OCI-LY7 (cell line): ENCODE results near the gene MACROD2. TPM values are rescaled to one million over a fixed set of nuclear protein-coding genes. Genes with fewer than 3 reads are reported as not detected.

Experiments
- BruUV-seq: library from RNA; stranded (reverse); fragments of 400-500 nt; replicated peaks from 2 replicates; lab custom pipeline; 2021; lab: Mats Ljungman, UMichigan
- CTCF ChIA-PET: fragments of 300-600 bp; sonication (Branson Sonifier 250); formaldehyde crosslinking; loops from one replicate; lab custom pipeline; 2022; ENCODE audit warnings: antibody characterized with exemption; ENCODE audit not compliant: unreplicated experiment; lab: Charles Lee
- POLR2A ChIA-PET: fragments of 300-600 bp; sonication (Branson Sonifier 250); formaldehyde crosslinking; loops from one replicate; lab custom pipeline; 2022; ENCODE audit warnings: antibody characterized with exemption; lab: Charles Lee
- DNase-seq: peaks from one replicate; pipeline ENCODE4 v3.0.0-alpha.2; 2015; ENCODE audit warnings: low spot score
- H2AFZ ChIP-seq: fragments of 200-600 bp; sonication (generic), shearing (Covaris generic); 2 replicates; pipeline ENCODE4 v1.6.1; 2014; ENCODE audit warnings: mild to moderate bottlenecking, antibody characterized with exemption, low read length, moderate library complexity
- H3K27ac ChIP-seq: fragments of 200-600 bp; sonication (generic); 2 replicates; pipeline ENCODE4 v1.5.1; 2014; ENCODE audit warnings: mixed run types, low read depth, mild to moderate bottlenecking, moderate library complexity, low read length, inconsistent platforms; ENCODE audit not compliant: poor library complexity, severe bottlenecking
- H3K36me3 ChIP-seq: fragments of 200-600 bp; sonication (generic); 2 replicates; pipeline ENCODE4 v1.6.1; 2014; ENCODE audit warnings: mild to moderate bottlenecking, antibody characterized with exemption, low read length, moderate library complexity, mixed read lengths; ENCODE audit not compliant: insufficient read depth
- H3K4me1 ChIP-seq: fragments of 200-600 bp; sonication (generic); 2 replicates; pipeline ENCODE4 v1.5.1; 2014; ENCODE audit warnings: mild to moderate bottlenecking, low read length; ENCODE audit not compliant: insufficient read depth, poor library complexity, severe bottlenecking
- H3K4me2 ChIP-seq: fragments of 200-600 bp; sonication (generic); 2 replicates; pipeline ENCODE4 v1.6.1; 2014; ENCODE audit warnings: mild to moderate bottlenecking, low read length
- H3K4me3 ChIP-seq: fragments of 200-600 bp; sonication (generic); 2 replicates; pipeline ENCODE4 v1.5.1; 2014; ENCODE audit warnings: mild to moderate bottlenecking, low read depth, low read length; ENCODE audit not compliant: poor library complexity, severe bottlenecking
- H3K79me2 ChIP-seq: fragments of 200-600 bp; sonication (generic); 2 replicates; pipeline ENCODE4 v1.6.1; 2016; ENCODE audit warnings: low read depth, mild to moderate bottlenecking, low read length, moderate library complexity, mixed read lengths; ENCODE audit not compliant: insufficient read depth
- H3K9me2 ChIP-seq: fragments of 200-600 bp; sonication (generic); 2 replicates; pipeline ENCODE4 v1.6.1; 2016; ENCODE audit warnings: mild to moderate bottlenecking, low read length, mixed read lengths; ENCODE audit not compliant: insufficient read depth
- H3K9me3 ChIP-seq: fragments of 200-600 bp; sonication (generic); 2 replicates; pipeline ENCODE4 v1.6.1; 2014; ENCODE audit warnings: mild to moderate bottlenecking, mixed run types, low read length, mixed read lengths
- H4K20me1 ChIP-seq: fragments of 200-600 bp; sonication (generic); 2 replicates; pipeline ENCODE4 v1.6.1; 2014; ENCODE audit warnings: mild to moderate bottlenecking, antibody characterized with exemption, low read length, moderate library complexity, mixed read lengths; ENCODE audit not compliant: insufficient read depth
- CTCF ChIP-seq: fragments of 200-600 bp; sonication (generic); conservative IDR thresholded peaks from 2 replicates; pipeline ENCODE4 v1.5.1; 2014; ENCODE audit warnings: mild to moderate bottlenecking, antibody characterized with exemption, low read length, moderate library complexity, mixed read lengths
- EZH2phosphoT487 ChIP-seq: fragments of 200-600 bp; sonication (generic); IDR thresholded peaks from 2 replicates; pipeline ENCODE4 v1.6.1; 2018; ENCODE audit warnings: low read depth, borderline replicate concordance, mild to moderate bottlenecking, mixed run types, antibody characterized with exemption, low read length, moderate library complexity, mixed read lengths
- intact Hi-C: fragments of 100-400 bp; cut with micrococcal nuclease; formaldehyde crosslinking; loops from one replicate; pipeline ENCODE4 v1.10.0; 2022; ENCODE audit not compliant: unreplicated experiment
- total RNA-seq, 2 experiments: library from RNA; depleted of rRNA in 1 of 2; stranded (reverse); fragments of >200 nt in 1 of 2; shearing (Covaris generic) in 1 of 2; gene quantifications; 2 replicates each; pipeline ENCODE4 v1.2.3, GENCODE V29; 2014 to 2022

The MACROD2 gene
- total RNA-seq, 2 experiments from 2014 or later, result 0.09 to 4.5 TPM

DNA sequence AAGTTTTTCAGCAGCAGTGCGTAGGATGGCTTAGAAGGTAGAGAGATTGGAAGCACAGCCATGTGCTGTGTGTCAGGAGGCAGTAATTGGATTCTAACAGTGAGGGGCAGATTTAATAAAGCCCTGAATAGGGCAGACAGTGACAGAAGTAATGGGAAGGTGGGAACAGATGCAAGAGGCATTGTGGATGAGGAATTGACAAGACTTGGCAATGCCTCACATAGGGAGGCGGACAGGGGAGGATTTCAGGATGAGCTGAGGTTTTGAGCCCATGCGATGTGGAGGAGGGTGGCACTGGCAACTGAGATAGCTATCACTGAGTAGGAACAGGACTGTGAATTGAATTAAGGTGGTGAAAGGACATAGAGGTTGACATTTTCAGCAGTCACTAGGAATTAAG lies 604.3 kb downstream of the MACROD2 start:
- ChIA-PET CTCF (no interaction called here), POLR2A (interaction anchor here (0.9 to 1.3 kb wide), 3 partner anchors 10 to 15 kb away, joined by 4 to 5 read pairs (median 4); no protein-coding TSS in a partner anchor)
- Histone ChIP-seq H3K27ac (no peak overlapping the region), H2AFZ (no peak overlapping the region), H3K4me3 (no peak overlapping the region), H3K79me2 (no peaks in the 10 kb centered on the region), H3K36me3 (no peaks in the 10 kb centered on the region), H3K9me3 (no peaks in the 10 kb centered on the region), H3K9me2 (no peaks in the 10 kb centered on the region), H3K4me1 (no peaks in the 10 kb centered on the region), H4K20me1 (no peaks in the 10 kb centered on the region), H3K4me2 (no peak overlapping the region)
- no TSS peak for BruUV-seq
- TF ChIP-seq EZH2phosphoT487, result no peak
- no peak for TF ChIP-seq CTCF
- intact Hi-C loops, result no loop called here
- no peak for DNase-seq

GRCh38 chr20:14600527-14600926 lies 605.2 kb downstream of the MACROD2 start:
- H3K27ac ChIP-seq, result no peak overlapping the region
- POLR2A ChIA-PET, result interaction anchor here (1.0 to 1.3 kb wide), 2 partner anchors 11 to 16 kb away, joined by 4 to 5 read pairs; no protein-coding TSS in a partner anchor
- H4K20me1 ChIP-seq, result no peaks in the 10 kb centered on the region
- H3K4me1 ChIP-seq, result no peaks in the 10 kb centered on the region
- CTCF ChIA-PET, result no interaction called here
- no peak overlapping the region for H3K4me2 ChIP-seq
- H3K79me2 ChIP-seq, result no peaks in the 10 kb centered on the region
- DNase-seq, result no peak
- no peaks in the 10 kb centered on the region for H3K9me3 ChIP-seq
- BruUV-seq, result no TSS peak
- no peak for TF ChIP-seq EZH2phosphoT487
- TF ChIP-seq CTCF, result no peak
- no peak overlapping the region for H2AFZ ChIP-seq
- H3K36me3 ChIP-seq, result no peaks in the 10 kb centered on the region
- H3K4me3 ChIP-seq, result no peak overlapping the region
- no peaks in the 10 kb centered on the region for H3K9me2 ChIP-seq
- intact Hi-C loops, result no loop called here

DNA sequence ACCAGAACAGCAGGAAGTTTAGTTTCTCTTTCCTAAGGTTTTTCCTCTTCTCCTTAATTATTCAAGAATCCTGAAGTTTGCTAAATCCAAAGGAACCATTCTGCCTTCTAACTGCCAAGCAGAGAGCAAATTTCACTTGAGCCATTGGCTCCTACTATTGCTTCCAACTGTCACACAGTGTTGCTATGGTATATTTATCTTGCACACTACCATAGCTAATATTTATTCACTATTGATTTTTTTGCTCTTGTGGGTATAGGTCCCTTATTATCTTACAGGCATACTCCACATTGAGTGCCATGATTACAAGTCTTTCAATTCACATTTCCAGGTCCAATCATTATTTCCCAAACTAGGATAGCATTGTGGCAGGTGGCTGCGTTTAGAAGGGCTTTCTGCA lies 608.8 kb downstream of the MACROD2 start:
- Histone ChIP-seq H3K27ac (no peak overlapping the region), H3K9me2 (no peaks in the 10 kb centered on the region), H3K9me3 (no peaks in the 10 kb centered on the region), H3K4me3 (no peak overlapping the region), H3K36me3 (no peaks in the 10 kb centered on the region), H3K4me2 (no peak overlapping the region), H2AFZ (no peak overlapping the region), H3K4me1 (no peaks in the 10 kb centered on the region), H3K79me2 (no peaks in the 10 kb centered on the region), H4K20me1 (no peaks in the 10 kb centered on the region)
- TF ChIP-seq EZH2phosphoT487 (no peak), CTCF (no peak)
- ChIA-PET CTCF (no interaction called here), POLR2A (no interaction called here)
- intact Hi-C loops, result no loop called here
- no TSS peak for BruUV-seq
- DNase-seq, result no peak
